Measurements from ENCODE around the gene STK32B.
"Not testable (repeated sequence)": the region's sequence is repeated elsewhere in the genome, so short reads cannot be mapped to it uniquely, and the experiment has no call there.

Gene STK32B

DNA sequence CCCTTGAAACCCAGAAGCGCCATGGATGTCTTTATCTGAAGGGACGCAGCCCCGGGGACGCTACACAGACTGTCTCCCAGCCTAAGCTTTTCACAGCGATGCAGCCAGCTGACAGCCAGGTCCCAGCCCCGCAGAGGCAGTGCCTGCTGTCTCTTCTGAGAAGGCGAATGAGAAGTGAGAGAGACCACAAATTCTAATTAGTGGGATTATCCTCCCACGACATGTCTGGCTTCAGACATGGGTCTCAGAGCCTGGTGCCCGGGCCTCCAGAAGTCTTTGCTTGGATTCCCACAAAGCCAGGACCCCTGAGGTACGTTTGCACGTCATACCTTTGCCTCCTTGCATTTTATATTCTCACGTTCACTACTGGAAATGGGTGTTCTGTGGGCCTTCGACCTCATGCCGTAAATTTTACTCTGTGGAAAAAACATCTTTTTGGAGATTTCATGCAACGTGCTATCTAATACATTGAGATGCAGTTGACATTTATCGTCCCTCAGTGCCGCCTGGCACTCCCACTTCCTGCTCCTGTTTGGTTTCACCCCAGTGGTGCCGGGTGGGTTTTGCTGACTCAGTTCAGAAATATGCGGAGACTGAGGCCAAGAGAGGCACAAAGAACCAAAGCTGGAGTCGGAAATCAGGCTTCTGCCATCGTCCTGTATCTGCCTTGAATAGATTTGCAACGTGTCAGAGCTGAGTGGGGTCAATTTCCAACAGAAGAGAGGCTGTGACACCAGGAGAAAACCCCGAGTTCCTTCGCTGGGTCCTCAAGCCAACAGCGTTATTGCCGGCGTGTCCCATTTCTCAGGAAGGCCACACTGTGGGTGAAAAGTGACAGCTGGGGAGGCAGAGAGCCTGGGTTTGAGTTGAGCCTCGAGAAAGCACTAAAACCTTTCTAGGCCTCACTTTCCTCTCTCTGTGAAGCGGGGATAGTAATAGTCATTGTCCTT is 114.4 kb downstream of the STK32B start:
- no peak for DNase-seq

DNA sequence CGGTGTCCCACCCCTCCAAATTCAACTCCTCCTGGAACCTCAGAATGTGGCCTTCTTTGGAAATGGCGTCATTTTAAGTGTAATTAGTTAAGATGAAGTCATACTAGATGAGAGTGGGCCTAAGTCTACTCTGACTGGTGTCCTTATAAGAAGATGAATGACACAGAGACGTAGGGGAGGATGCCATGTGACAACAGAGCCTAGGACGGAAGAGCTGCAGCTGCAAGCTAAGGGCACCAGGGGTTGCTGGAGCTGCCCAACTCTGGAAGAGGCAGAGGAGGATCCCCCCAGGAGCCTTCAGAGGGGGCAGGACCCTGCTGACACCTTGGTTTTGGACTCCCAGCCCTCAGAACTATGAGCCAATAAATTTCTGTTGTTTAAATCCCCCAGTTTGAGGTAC is 115.1 kb downstream of the STK32B start:
- DNase-seq: no peak

DNA sequence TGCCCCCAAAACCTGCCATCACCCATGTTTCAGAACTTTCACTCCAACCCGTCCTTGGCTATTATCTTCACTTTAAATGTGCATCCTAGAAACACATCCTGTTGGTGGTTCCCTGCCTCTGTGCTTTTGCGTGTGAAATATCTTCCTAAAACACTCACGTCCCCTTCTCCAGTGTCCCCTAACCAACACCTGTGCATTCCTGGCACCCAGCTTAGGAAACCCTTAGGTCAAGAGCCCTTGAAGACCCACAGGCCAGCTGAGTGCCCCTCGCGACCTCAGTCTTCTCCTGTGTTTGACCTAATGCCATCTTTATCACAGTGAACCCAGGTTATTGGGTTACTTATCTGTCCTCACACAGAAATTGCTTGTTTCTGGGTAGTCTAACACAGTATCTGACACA is 117.6 kb downstream of the STK32B start:
- DNase-seq: no peak

DNA sequence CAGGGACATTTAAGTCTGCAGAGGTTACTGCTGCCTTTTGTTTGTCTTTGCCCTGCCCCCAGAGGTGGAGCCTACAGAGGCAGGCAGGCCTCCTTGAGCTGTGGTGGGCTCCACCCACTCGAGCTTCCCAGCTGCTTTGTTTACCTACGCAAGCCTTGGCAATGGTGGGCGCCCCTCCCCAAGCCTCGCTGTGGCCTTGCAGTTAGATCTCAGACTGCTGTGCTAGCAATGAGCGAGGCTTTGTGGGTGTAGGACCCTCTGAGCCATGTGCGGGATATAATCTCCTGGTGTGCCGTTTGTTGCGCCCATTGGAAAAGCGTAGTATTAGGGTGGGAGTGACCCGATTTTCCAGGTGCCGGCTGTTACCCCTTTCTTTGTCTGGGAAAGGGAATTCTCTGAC is 124.6 kb downstream of the STK32B start:
- DNase-seq: not testable (repeated sequence)

DNA sequence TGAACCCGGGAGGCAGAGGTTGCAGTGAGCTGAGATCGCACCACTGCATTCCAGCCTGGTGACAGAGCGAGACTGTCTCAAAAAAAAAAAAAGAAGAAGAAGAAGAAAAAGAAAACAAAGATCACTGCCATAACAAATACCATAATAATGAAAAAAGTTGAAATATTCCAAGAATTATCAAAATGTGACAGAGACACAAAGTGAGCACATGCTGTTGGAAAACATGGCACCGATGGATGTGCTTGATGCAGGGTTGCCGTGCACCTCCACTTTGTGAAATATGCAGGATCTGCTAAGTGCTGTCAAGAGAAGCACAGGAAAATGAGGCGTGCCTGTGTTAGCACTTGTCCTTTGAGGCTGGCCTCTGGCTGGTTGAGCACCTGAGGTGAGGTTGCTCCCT is 133.3 kb downstream of the STK32B start:
- no peak for DNase-seq

DNA sequence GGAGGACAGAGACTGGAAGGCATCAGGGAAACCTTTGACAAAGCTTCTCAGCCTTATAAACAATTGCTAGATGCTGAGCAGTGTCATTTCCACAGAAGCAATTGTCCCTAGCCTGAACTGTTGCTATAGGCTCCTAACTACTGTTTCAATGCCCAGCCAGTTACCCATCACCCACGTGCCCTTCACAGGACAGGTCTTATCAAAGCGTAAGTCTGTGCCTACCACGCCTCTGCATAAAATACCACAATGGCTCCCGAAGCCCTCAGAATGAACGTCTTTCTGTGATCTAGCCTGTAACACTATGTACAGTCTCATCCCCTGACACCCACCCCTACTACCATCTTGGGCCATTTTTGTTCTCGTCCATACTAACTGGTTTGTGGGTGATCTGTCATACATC is 134.3 kb downstream of the STK32B start:
- DNase-seq: no peak

DNA sequence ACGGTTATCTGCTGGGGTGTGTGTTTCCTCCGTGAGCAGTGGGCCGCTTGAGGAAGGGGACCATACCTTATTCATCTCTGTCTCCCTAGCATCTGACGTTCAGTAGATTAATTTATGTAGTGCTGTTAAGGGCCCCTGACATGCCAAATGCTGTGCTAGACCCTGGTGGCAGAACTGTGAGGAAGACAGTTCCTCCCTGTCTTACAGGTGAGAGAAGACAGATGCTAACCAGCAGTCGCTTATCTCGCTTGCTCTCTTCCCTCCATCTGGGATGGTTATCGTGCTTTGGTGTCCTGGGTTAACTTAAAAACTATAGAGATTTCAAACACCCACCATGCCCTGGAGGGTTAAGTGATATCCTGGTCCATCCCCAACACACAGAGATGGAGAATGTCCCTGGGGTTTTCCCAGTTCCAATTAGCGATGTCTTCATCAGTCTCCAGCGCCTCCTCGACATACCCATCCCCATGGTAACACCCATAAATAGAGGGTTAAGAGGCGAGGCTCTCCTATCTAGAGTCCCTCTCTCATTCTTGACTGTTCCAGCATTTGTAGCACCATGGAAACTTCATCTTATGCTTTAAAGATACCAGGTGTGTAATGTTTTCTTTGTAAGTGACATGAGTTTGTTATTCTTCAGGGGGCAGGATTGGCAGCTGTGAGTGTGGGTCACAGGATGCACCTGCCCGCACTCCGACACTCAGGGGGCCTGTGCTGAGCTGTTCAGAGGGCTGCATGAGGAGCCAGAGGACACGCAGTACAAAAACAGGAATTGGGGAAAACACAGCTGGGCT is 135.2 kb downstream of the STK32B start:
- no peak for DNase-seq

DNA sequence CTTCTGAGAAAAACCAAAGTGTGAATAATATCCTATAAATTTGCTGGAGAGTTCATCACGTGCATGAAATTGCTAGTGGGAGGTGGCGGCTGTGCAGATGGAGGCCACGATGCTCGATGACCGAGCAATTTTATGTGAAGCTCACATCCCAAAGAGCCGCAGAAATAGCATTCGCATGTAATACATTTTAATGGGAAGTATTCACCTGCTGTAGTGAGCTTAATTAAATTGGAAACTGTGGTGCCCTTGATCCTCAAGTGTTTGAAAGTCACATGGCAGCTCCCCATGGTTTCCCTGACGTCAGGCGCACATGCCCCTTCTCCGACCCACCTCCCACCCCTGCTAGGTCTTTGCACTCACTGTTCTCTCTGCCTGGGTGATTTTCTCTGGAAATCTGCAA is 136.8 kb downstream of the STK32B start:
- DNase-seq: no peak

DNA sequence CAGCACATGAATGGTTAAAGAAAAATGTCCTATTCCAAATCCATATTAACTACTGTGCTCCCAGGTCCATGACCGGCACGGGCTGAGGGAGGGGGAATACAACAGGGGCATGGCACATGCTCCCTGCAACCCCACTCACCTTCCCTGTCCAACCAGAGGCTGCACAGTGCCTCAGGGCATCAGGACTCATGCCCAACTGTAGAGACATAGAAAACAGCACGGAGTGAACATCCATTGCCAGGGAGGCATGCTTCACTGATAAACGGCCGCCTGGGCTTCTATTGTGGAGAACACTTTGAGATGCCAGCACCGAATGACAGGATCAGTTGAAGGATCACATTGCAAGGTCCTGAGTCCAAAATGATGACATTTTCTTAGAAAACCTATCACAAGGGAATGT is 140.6 kb downstream of the STK32B start:
- DNase-seq: no peak

DNA sequence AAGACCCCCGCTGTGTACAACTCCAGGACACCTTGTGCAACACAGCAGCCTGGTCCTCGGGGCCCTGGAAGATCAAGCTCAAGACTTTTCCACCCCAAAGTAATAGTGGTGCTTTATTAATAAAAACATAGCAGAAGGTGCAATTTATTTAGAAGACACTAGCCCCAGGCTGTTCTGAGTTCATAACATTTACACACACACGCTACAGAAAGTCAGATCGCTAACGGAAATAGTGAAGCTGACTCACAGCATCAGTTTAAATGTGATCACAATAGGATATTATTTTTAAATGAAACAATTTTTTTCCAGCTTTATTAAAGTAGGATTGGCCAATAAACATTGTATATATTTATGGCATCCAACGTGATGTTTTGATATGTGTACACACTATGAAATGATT is 141.0 kb downstream of the STK32B start:
- no peak for DNase-seq

DNA sequence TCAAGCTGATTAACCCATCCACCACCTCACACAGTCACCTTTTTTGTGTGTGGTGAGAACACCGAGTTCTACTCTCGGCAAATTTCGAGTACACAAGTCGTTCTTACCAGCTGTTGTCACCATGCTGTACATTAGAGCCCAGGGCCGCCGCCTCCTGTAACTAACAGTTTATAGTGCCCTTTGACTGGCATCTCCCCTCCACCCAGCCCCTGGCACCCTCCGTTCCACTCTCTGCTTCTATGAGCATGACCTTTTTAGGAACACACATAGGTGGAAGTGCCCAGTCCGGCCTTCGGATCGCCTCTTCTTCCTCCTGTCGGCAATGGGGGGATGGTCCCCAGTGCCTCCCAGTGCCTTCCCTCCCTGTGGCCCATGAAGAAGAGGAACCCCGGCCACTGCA is 141.4 kb downstream of the STK32B start:
- no peak for DNase-seq

DNA sequence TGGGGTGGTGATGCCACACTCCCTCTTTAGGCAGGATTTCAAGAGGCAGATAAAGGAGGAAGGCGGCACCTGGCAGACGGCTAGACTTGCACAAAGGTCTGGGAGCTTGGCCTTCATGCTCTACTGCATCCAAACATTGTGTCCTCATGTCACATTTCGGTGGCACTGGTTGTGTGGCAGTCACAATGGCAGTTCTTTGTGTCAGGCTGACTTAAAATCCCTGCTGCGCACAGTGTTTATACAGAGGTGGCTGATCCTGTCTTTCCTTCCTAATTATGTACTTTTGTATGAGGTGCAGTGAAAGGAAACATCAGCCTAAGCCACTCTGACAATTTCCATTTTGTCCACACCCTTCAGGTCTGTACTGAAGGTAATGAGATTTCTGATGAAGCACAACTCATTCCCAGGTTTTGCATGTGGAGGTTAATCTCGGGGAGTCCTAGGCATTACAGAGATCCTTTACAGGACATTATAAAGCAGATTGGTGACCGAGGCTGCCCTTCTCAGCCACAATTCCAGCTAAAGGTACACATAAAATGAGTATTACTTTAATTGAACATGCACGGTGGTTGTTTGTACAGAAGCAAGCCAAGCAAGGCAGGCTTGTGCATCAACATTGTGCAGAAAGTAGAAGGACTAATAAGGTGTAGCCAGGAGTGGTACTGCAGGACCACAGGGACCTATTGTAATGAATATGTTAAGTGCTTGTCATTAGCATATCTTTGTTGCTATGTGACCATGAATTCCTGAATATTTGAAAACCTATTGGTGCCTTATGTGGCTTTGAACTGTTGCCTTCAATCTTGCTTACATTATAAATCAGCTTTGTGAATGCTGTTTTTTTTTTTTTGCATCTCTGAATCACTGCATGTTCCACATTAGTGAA is 147.6 kb downstream of the STK32B start:
- DNase-seq: no peak

DNA sequence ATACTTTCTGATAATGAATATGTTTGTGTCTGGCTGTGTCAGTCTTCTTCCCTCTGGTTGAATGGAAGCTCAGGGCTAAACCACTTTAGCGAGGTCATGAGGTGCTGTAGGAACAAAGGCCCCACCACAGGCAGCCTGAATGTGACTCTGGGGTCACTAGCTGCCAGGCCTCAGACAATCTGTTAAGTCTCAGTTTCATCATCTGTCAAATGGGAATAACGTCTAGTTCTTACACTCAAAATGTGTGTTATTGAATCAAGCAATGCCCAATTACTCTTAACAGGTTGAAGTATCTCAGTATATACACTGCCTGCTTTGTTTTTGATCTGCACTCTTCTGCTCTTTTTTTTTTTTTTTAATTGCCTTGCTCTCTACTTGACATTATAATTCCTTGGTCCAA is 148.6 kb downstream of the STK32B start:
- no peak for DNase-seq

DNA sequence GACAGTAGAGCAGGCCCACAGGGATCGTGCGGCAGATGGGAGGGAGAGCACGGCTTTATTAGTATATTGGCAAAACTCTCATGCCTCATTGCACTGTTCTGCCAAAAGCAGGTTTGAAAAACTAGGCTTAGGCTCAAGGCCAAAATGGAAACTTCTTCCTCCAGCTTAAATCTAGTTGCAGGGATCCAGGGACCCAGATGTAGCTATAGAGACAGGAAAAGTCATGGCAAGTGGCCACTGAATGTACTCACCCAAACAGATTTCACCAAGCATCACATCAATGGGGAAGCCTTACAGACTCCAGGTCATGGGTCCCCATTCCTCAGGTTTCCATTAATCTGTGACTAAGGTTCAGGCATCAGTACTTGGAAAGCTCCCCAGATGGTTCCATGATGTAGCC is 149.2 kb downstream of the STK32B start:
- DNase-seq: no peak

DNA sequence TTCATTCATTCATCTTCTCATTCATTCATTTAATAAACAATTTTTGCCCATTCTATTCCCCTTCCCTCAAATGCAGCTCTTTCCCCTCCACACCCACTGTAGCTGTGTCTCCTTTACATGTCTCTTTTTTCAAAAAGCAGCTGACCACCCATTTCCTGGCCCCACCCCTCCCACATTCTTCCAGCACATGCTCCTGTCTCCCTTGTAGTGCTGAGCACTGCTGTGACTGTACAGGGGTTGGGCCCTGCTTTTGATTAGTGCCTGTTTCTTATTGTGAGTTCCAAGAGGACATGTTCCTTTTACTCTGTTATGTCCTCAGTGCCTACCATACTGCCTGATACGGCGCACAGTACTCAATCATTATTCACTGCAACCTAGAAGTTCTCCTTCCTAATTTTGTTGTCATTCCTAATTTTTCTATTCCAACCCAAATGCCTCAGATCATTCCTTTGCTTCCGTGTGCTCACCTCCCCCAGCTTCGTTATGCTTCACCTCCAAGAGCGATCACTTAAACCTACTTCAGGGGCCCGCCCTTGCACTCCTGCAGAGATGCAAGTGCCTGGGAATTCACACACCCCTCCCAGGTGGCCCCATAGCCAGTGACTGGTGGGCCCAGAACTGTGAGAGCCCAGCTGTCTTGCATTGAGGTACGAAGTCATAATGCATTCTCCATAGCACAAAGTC is 152.2 kb downstream of the STK32B start:
- DNase-seq: no peak

DNA sequence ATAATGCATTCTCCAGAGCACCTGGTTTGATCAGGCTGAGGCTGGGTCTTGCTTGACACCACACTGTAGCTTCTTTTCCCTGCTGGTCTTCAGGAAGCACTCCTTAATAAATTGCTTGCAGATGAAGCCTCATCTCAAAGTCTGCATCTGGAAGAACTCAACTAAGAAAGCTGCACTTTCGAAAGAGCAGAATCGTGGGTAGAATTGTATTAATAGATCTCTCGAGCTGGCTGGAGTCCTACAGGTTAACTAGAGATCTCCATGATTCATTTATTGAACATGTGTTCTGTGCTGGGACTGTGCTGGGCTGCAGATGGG is 152.7 kb downstream of the STK32B start:
- no peak for DNase-seq

DNA sequence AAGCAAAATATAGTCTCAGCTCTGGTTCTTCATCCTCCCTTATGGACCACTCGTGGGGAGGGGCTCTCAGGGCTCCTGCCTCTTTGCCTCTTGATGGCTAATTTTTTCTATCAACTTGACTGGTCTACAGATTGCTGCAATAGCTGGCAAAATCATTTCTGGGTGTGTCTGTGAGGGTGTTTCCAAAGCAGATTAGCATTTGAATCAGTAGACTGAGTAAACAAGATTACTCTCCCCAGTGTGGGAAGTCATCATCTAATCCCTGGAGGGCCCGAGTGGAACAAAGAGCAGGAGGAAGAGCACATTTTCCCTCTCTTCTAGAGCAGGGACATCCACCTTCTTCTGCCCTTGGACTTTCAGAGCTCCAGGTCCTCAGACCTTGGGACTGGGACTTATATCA is 153.5 kb downstream of the STK32B start:
- no peak for DNase-seq

DNA sequence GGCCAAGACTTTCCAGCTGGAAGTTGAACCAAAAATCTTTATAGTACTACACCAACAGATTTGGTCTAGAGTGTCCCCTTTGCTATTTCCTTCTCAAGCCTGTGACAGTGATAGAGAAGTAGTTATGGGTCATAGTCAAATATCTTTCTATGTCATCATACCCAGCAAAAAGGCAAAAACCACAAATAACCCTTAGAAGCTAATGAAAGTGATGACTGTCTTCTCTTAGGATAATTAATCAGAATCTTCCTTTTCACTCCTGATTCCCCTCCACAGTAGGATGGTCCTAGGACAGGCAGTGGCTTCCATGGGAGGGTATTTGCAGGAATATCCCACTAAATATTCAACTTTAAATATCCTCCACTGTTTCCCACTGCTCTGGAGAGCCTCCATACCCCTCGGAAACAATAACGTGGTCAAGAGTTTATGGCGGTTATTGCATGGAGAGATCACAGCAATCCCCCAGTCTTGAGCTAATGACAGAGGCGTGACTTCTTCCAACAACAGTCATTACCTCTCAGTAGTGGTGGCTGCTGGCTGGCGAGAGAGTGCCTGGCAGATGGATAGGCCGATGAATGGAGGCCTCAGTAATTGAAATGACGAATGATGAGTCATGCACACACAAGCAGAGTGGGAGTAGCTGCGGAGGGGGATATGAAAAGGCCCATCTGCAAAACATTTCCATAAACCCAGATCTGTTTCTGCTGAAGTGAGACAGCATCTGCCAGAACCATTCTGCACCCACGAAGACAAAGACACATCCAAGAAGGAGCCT is 154.9 kb downstream of the STK32B start:
- DNase-seq: no peak

DNA sequence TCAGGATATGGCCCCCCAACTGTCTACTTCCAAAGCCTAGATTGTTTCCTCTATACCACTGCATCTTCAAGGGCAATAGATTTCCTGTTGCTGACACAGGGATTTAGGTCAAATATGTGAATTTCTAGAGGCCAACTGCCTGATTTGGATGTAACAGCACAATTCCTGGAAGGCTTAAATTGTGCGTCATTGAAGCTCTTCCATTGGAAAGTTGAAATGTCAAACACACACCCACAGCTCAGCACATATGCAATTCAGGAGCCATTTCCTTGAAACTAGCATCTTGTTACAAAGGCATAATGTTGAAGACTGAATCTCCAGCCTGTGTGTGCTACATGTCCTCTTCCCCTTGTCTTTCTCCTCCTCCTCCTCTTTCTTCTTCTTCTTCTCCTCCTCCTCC is 158.6 kb downstream of the STK32B start:
- DNase-seq: no peak

DNA sequence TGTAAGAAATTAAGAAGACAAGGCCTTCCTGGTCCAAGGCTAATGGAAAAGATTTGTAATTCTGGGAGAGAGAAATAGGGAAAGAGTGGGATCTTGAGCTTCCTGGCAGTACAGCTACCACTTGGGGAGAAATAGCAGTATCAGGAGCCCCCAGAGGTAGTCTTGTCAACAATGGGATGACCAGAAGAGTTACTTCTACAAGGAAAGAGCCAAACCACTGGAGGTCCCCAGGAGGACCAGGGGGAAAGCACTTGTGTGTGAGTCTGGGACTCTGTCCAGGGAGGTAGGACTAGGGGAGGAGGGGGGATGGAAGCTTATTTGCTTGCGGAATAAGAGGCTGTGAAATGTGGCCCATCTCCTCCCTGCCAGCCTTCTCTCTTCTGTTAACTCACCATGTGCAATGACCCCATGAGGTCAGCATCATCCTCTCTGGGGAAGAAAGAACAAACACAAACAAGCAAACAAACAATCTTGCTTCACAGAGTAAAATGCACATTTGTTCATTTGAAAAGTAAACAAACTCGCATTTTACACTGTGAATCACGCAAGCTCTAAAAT is 160.1 kb downstream of the STK32B start:
- DNase-seq: no peak

DNA sequence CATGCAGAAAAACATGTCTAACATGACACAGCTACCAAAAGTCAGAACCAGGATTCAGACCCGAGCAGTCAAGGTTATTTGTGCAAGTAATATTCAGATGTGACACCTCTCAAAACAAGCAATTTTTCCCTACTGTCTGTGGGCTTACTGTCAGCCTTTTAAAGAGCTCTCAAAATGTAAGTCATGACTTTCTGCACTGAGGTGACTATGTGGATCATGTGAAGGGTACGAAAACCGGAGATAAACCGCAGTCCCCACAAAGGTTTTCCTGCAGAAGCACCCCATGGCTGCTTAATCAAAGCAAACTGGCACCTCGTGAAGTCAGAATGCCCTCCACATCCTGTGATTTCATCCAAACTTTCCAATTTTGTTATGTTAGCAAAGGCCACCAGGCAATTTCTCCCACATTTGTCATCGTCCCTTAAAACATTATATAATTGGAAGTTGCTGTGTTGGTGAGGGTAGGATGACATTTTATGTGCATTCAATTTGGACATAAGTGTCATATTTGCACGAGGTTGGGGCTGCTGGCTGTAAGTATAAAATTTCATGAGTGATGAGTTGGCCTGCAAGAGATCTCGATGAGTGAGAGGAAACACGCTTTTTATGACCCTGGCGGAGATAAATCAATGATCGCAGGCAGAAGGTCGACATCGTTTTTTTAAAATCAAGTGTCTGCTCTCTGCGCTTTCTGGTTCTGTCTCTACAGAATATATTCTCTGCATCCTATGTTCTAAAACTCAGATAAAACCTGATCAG is 161.2 kb downstream of the STK32B start:
- no peak for DNase-seq
